Stimulated activated CD8-positive, alpha-beta memory T cell treated with anti-CD3 and anti-CD28 coated beads, Interleukin-12 subunit alpha, Interleukin-12 subunit beta, amount 100 ng/mL, for 24 hours (primary cell): ENCODE results near the gene OR3A2.
"Not testable (repeated sequence)": the region's sequence is repeated elsewhere in the genome, so short reads cannot be mapped to it uniquely, and the experiment has no call there.

Source experiments
- DNase-seq: peaks from one replicate; pipeline ENCODE4 v3.0.0-alpha.2; 2020; ENCODE audit errors: extremely low read depth

Gene OR3A2

DNA sequence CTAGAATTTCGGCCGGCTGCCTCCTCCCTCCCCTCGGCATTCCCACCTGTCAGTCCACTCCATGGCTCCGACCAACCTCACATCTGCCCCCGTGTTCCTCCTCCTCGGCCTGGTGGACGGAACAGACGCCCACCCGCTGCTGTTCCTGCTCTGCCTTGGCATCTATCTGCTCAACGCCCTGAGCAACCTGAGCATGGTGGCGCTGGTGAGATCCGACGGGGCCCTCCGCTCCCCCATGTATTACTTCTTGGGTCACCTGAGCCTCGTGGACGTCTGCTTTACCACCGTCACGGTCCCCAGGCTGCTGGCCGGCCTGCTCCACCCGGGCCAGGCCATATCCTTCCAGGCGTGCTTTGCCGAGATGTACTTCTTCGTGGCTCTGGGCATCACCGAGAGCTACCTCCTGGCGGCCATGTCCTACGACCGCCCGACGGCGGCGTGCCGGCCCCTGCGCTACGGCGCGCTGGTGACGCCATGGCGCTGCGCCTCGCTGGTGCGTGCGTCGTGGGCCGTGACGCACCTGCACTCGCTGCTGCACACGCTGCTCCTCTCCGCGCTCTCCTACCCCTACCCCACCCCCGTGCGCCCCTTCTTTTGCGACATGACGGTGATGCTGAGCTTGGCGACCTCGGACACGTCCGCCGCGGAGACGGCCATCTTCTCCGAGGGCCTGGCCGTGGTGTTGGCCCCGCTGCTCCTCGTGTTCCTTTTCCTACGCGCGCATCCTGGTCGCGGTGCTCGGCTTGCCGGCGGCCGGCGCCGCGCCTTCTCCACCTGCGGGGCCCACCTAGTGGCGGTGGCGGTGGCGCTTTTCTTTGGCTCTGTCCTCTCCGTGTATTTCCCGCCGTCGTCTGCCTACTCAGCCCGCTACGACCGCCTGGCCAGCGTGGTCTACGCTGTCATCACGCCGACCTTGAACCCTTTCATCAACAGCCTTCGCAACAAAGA, at the start of gene OR3A2:
OR3A2 (minus strand) TSS at position 440 of the 948 bp plus-strand sequence.
- no peak for DNase-seq

DNA sequence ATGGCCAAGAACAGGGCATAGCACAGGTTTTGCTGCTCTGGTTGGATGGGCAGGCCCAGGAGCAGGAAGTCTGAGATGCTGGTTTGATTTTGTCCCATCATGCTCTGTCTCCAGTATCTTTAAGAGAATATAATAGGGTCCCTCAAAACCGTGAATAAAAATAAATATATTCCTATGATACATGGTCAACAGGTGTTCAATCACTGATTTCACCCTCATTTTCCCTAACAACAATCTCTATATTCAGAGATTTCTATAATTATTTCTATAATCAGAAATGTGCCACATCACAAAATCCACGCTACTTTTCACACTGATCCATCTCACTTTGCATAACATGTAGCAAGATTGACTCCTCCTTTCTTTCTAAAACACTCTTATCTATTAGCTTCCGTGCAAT, 47.6 kb upstream of the OR3A2 start, which contains the start of gene OR1E2:
OR1E2 (minus strand) TSS at position 101 of the 400 bp plus-strand sequence; CDS start at position 101, 0 bp downstream.
- no peak for DNase-seq

DNA sequence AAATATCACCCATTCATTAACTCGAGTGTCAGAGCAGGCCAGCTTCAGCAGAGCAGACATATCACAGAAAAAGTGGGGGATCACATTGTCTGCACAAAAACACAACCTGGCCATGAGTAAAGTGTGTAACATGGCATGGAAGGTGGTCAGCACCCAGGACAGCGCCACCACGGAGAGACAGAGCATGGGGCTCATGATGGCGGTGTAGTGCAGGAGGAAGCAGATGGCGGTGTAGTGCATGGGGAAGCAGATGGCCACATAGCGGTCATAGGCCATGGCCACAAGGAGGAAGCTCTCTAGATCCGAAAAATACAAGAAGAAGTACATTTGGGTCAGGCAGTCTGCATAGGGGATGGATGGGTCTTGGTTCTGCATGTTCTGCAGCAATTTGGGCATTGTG, 47.1 kb upstream of the OR3A2 start:
- DNase-seq = not testable (repeated sequence)

DNA sequence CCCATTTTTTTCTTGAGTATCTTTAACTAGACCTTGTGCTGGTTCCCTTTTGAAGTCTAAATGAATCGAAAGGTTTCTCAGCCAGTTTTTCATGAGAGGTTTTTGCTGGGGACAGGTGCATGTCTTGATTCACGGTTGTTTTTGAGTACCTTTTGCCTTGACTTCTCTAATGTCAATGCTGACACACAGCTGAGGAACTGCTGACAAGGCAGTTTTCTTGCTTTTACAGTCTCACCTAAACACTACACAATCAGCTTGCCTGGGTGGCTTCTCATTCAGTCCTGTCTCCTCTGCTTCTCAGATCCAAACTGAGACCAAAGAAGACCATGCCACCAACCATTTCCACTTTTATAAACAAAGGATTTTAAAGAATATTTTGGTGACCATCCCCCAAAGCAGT, 32.1 kb upstream of the OR3A2 start:
- no peak for DNase-seq

DNA sequence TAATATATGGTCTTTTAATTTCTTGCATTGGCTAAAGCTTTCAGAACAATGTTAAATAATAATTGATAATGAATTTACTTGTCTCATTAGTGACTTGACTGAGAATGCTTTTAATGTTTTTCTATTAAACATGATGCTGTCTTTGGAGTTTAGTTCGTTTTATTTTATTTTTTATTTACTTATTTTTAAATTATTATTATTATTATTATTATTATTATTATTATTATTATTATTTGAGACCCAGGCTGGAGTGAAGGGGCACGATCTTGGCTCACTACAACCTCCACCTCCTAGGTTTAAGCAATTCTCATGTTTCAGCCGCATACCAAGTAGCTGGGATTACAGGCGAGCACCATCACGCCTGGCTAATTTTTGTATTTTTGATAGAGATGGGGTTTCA, 29.5 kb upstream of the OR3A2 start:
- DNase-seq = no peak

DNA sequence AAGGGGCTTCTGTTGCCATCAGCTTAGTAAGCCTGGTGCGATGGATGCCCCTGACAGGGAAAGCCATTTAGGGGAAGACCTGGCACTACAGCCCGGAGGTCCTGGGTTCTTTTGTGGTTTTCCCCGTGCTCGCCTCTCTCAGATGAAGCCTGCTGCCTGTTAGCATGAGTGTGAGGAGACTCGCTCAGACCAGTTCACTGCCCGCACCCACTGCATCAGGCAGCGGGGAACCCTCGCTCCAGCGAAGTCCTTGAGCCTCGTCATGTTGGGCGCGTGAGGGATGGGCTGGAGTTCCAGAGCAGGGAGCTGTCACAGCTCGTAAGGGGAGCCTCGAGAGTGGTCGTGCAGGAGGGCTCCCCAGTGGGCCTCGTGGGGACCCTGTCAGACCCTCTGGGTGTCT, 26.1 kb upstream of the OR3A2 start:
- DNase-seq = not testable (repeated sequence)

DNA sequence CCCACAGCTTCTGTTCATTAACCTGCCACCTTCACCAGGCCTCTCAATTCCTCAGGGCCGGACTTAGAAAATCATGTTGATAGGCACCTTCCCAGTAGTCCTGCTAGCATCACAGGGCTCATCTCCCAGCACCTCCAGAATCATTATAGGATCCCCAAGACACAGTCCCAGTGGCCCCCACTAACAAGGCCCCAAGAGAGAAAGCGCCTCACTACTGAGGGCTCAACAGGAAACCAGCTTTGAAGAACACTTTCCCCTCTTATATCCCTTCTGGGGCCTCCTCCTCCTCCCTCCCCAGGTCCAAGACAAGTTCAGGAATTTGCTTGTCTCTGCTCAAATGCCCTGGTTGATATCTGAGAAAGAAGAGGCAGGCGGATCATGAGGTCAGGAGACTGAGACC, 25.0 kb upstream of the OR3A2 start, which contains the start of gene OR3A3:
OR3A3 (plus strand) TSS at position 301 of the 400 bp plus-strand sequence.
- DNase-seq = no peak

DNA sequence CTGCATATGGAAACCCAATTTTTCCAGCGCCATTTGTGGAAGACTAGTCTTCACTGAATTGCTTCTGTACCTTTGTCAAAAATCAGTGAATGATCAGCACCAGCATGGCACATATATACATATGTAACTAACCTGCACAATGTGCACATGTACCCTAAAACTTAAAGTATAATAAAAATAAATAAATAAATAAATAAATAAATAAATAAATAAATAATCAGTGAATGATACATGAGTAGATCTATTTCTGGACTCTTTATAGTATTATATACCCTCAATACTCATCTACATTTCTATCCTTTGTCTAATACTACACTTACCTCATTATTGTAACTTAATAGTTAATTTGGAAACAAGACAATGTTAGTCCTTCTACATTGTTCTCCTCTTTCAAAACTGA, 17.7 kb upstream of the OR3A2 start:
- not testable (repeated sequence) for DNase-seq

DNA sequence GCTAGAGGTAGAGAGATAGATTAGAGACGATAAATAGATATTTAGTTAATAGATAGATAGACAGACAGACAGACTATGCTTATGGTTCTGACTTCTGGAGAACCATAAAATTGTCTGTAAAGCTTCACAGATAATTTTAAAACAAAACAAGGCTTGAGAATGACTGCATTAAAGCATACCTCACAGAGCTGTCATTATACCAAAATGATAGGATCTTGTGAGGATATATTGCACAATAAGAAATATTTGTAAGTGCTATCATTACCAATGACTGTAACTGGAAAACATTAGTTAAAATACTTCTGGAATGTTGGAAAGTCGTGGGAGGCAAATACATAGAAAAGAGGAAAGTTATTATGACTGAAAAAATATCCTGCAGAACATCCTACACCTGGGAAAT, 15.7 kb upstream of the OR3A2 start:
- DNase-seq = no peak

DNA sequence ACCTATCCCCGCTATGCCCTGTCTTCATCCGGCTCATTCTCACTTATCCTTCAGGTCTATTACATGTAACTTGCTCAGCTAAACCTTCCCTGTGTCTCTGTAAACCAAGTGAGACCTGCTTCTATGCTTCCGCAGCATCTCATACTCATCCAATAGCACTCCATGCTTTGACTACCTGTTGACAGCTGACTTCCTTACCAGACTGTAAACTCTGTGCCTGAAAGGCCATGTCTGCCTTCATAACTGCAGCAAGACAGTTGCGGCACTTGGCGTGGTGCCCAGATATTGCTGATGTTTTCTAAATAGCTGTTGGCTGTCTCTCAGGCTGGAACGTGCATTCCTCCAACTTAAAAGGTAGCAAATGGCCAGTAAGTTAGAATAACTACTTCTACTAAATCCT, 13.9 kb upstream of the OR3A2 start:
- DNase-seq = no peak

DNA sequence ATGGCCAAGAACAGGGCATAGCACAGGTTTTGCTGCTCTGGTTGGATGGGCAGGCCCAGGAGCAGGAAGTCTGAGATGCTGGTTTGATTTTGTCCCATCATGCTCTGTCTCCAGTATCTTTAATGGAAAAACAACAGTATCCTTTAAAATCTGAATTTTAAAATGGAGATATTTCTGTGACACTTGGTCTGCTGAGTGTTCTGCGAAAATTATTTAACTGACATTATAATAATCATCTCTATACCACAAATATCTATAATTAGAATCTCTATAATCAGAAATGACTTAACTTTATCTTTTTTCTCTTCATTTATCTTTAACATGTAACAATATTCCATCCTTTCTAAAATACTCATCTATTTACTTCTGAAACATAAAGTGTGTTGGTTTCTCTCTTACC, 12.2 kb upstream of the OR3A2 start, which contains the start of gene OR1E1:
OR1E1 (minus strand) TSS at position 101 of the 400 bp plus-strand sequence; CDS start at position 101, 0 bp downstream.
- no peak for DNase-seq

DNA sequence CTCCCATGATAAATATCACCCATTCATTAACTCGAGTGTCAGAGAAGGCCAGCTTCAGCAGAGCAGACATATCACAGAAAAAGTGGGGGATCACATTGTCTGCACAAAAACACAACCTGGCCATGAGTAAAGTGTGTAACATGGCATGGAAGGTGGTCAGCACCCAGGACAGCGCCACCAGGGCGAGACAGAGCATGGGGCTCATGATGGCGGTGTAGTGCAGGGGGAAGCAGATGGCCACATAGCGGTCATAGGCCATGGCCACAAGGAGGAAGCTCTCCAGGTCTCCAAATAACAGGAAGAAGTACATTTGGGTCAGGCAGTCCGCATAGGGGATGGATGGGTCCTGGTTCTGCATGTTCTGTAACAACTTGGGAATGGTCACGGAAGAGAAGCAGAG, 11.7 kb upstream of the OR3A2 start:
- DNase-seq = not testable (repeated sequence)

DNA sequence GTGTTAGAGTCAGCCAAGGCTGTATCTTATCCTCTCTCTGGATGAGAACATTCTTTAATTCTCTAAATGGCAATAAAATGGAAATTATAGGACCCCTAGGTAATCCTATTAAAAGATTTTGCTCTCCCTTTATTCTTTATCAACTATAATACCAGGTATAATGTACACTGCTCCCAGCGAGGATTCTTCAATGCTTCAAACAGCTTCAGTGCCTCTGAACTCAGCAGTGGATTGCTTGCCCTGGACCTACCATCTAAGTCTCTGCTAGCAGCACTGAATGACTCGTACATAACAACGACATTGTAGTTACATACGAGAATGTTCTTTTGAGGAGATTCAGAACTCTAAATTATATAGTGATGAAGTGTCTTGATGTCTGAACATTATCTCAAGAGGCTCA, 3.7 kb upstream of the OR3A2 start:
- DNase-seq = no peak

DNA sequence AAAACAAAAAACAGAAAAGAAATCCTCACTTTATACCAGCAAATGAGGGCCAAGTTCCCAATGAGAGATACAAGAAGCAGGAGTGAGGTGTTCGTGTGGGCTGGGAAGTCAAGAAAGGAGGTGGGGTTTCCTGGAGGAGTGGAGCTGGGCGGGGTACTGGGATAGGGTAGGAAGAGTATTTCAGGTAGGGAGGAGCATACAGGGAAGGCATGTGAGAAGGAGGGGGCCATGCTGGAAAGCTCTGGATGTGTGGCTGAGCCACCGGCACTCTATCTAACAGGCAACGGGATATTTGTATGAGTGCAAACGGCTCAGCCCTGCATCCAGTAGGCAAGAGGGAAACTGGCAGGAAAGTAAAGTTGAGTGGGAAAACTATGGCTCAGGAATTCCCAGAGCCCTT, 4.2 kb downstream of the OR3A2 start:
- no peak for DNase-seq

DNA sequence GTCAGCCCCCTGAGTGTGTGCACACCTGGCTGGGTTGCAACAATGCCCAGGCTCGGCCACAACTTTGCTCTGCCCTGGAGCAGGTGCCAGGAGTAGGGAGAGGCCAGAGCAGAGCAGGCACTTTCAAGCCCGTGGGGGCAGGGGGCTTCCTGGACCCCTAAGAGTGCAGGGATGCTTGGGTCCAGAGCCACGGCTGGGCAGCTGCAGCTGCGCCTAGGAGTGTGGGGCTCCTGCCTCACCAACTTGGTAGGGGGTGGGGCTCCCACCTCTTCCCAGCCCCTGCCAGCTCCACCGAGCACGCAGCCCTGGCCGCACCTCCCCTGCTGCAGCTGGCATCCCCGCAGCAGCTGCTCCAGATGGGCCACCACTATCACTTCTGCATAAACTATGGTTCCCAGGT, 7.8 kb downstream of the OR3A2 start:
- DNase-seq = no peak

DNA sequence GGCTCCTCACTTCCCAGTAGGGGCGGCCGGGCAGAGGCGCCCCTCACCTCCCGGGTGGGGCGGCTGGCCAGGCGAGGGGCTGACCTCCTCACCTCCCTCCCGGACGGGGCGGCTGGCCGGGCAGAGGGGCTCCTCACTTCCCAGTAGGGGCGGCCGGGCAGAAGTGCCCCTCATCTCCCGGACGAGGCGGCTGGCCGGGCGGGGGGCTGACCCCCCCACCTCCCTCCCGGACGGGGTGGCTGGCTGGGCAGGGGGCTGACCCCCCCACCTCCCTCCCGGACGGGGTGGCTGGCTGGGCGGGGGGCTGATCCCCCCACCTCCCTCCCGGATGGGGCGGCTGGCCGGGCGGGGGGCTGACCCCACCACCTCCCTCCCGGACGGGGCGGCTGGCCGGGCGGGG, 14.9 kb downstream of the OR3A2 start:
- not testable (repeated sequence) for DNase-seq

DNA sequence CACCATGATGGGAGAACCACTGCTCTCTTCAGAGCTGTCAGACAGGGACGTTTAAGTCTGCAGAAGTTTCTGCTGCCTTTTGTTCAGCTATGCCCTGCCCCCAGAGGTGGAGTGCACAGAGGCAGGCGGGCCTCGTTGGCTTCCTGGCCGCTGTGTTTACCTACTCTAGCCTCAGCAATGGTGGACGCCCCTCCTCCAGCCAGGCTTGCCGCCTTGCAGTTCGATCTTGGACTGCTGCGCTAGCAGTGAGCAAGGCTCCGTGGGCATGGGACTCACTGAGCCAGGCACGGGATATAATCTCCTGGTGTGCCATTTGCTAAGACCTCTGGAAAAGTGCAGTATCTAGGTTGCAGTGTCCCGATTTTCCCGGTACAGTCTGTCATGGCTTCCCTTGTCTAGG, 43.3 kb downstream of the OR3A2 start:
- not testable (repeated sequence) for DNase-seq

DNA sequence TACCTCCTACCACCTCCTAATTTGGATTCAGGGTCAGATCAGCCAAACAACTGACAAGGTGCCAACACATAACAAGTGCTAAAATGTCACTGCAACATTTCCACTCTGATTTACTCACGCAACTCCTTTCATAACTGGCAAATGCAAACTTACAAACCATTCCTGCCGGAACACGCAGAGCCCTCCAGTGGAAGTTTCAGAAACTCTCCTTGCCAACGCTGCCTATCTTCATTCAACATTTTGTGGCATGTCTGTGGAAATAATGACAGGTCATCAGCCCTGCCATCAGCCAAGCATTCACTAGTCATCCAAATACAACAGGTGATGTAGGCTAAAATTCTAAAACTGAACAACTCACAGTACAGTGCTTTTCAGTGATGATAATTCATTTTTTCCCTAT, 50.2 kb downstream of the OR3A2 start:
- no peak for DNase-seq

DNA sequence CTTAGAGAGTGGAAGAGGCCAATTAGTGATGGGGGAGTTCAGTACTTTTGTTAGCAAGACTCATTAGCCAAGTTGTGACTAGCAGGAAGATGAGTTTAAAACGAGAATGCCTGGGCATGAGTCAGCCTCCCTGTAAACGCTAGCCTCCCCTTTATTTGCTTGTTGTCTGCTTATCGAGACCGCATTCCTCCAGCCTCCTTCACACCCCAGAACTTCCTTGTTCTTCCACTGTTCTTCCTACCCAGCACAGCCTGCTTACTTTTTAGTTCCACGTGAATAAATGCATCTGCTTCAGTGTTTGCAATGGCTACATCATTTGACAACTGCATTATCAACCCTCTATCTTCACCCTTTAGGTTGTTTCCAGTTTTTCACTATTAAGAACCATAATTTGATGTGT, 67.8 kb downstream of the OR3A2 start:
- DNase-seq = no peak

DNA sequence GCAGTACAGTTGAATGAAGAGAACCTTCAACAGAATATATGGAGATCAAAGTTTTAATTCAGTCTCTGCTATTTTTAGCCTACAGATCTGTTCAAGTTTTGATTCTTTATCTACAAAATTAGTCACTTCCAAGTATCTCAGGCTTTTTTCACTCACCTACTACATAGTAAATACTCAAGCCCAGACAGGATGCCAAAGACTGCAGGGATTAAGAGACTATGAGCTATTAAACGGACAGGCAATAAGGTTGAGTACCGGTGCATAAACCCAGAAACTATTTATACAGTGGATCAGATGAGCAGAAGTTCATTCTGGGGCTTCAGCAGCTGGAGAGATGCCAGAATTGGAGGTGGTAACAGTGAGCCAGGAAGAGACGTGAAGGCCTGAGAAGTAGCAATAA, 69.3 kb downstream of the OR3A2 start:
- no peak for DNase-seq

DNA sequence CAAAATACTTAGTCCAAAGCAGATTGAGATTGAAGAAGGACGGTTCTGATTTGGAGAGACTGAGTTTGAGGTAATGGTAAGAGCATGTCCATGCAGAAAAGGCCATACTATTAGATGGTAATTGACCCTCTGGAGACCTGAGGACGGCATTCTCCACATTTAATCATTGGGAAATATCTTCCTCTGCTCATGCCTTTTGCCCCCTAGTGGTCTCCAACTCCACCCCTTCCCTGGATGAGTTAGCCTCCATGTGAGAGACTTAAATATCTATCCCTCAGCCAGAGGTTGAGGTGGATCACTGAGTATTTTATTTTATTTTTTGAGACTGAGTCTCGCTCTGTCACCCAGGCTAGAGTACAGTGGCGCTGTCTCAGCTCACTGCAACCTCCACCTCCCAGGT, 77.5 kb downstream of the OR3A2 start:
- no peak for DNase-seq

DNA sequence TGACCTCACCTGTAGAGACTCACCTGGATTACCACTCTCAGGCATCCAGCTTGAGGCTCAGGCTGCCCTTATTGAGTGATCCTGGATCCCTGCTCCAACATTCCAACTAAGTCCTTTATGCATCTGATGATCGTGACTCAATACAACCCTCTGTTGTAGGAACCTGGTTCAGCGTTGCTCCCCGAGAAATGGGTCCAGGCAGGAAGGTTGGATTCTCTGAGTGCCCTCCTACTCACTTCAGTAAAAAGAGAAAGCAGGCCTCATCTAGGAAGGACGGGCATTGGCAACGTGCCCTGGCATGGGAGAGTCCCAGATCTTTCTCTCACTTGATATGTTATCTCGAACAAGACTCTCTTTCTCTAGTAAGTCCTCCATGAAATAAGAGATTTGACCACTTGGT, 87.8 kb downstream of the OR3A2 start, which contains the start of gene OR3A1:
OR3A1 (minus strand) TSS at position 101 of the 400 bp plus-strand sequence. CDS start 5,778 bp downstream, outside the sequence.
- DNase-seq = no peak

DNA sequence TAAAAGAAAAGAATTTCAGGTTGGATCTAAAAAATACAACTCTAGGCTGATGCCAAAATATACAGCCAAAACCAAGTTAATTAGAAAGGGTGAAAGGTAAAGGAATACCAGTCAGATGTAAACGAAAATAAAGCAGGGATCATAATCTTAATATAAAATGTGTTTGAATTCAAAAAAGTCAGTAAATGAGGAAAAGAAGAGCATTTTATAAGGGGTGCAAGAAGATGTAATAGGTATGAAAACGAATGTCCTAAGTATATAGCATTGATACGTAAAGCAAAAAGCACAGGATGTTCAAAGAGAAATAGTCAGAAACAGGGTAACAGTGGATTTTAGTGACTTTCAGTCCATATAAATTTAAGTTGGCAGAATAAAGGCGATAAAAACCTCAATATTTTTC, 90.5 kb downstream of the OR3A2 start:
- DNase-seq = no peak
